Measurements from ENCODE around the gene ITGB4. TPM values are rescaled to one million over a fixed set of nuclear protein-coding genes. Genes with fewer than 3 reads are reported as not detected.

Gene ITGB4
- total and polyA plus RNA-seq, 2 of the 13 experiments (the other 11 are each of a cell fraction or from before 2014, with no cell fraction given): 6.9 to 14.5 TPM

GRCh38 chr17:75764711-75765421, 43.6 kb downstream of the ITGB4 start, which contains the start of gene GALK1 (continued):
- TF ChIP-seq ZNF687 (CRISPR knock-in tag; IDR thresholded peaks at IDR 0.05): peak; percentile 77
- no peak for TF ChIP-seq NCOA2 (CRISPR knock-in tag; IDR thresholded peaks at IDR 0.05)
- peak; percentile 39 for TF ChIP-seq KLF12 (CRISPR knock-in tag; IDR thresholded peaks at IDR 0.05; ENCODE audit: borderline replicate concordance)
- TF ChIP-seq STAT5B (CRISPR knock-in tag; IDR thresholded peaks at IDR 0.05): no peak
- 0 out of 2 replicates have a peak, but pooled peaks have one; percentile 28 for TF ChIP-seq ATF3 (CRISPR knock-in tag; IDR thresholded peaks at IDR 0.05)
- no peak for TF ChIP-seq SOX13 (IDR thresholded peaks at IDR 0.05)
- 0 out of 4 replicates have a peak, but pooled peaks of 1 of the 2 experiments have one; percentile 2 for TF ChIP-seq SOX13 (CRISPR knock-in tag; conservative IDR thresholded peaks at IDR 0.05 in 1 of 2, IDR thresholded peaks at IDR 0.05 in 1 of 2)
- TF ChIP-seq AKAP8 (CRISPR knock-in tag; IDR thresholded peaks at IDR 0.05): peak; percentile 48; the same call in 1 of the 2 replicates
- TF ChIP-seq ELK4 (CRISPR knock-in tag; IDR thresholded peaks at IDR 0.05; ENCODE audit: borderline replicate concordance): no peak
- TF ChIP-seq ZNF768 (CRISPR knock-in tag; IDR thresholded peaks at IDR 0.05): peak; percentile 39; the same call in 1 of the 2 replicates
- peak; percentile 43; the same call in 1 of the 2 replicates for TF ChIP-seq THAP9 (CRISPR knock-in tag; IDR thresholded peaks at IDR 0.05; ENCODE audit: borderline replicate concordance)
- TF ChIP-seq UBTF (CRISPR knock-in tag; IDR thresholded peaks at IDR 0.05): peak; percentile 73
- TF ChIP-seq ZMYM3 (CRISPR knock-in tag; IDR thresholded peaks at IDR 0.05): no peak
- TF ChIP-seq E2F5 (CRISPR knock-in tag; conservative IDR thresholded peaks at IDR 0.05): no peak
- TF ChIP-seq ZBTB21 (CRISPR knock-in tag; IDR thresholded peaks at IDR 0.05): no peak
